HG03039 (cell line): Measurements from ENCODE around the gene GPR22.

Experiments used
- ATAC-seq: cut with Tn5 transposase; IDR thresholded peaks from one replicate; pipeline ENCODE4 v1.9.1; 2021; ENCODE audit warnings: mild to moderate bottlenecking, moderate library complexity; ENCODE audit not compliant: unreplicated experiment

Gene GPR22

GRCh38 chr7:107469929-107470328 is at the start of gene GPR22:
GPR22 (plus strand) TSS chr7:107470057; CDS start chr7:107474061, 4,004 bp downstream.
- no peak for ATAC-seq

GRCh38 chr7:107427462-107427861 is 42.4 kb upstream of the GPR22 start:
- ATAC-seq, result no peak

GRCh38 chr7:107428642-107429041 is 41.2 kb upstream of the GPR22 start:
- no peak for ATAC-seq

GRCh38 chr7:107430057-107430456 is 39.8 kb upstream of the GPR22 start:
- no peak for ATAC-seq

- no peak for ATAC-seq
Observed at GRCh38 chr7:107432261-107432660, 37.6 kb upstream of the GPR22 start.

- ATAC-seq, result no peak
Observed at GRCh38 chr7:107435749-107436148, 34.1 kb upstream of the GPR22 start.

GRCh38 chr7:107439025-107439424 is 30.8 kb upstream of the GPR22 start:
- no peak for ATAC-seq

- no peak for ATAC-seq
Observed at GRCh38 chr7:107441581-107442422, 28.1 kb upstream of the GPR22 start.

GRCh38 chr7:107442678-107443077 is 27.2 kb upstream of the GPR22 start:
- ATAC-seq, result no peak

- no peak for ATAC-seq
Observed at GRCh38 chr7:107446531-107446930, 23.3 kb upstream of the GPR22 start.

- ATAC-seq, result no peak
Observed at GRCh38 chr7:107446988-107447387, 22.9 kb upstream of the GPR22 start.

GRCh38 chr7:107450970-107451369 is 18.9 kb upstream of the GPR22 start:
- ATAC-seq, result no peak

- ATAC-seq, result no peak
Observed at GRCh38 chr7:107453388-107453787, 16.5 kb upstream of the GPR22 start.

GRCh38 chr7:107461938-107462533 is 7.8 kb upstream of the GPR22 start:
- no peak for ATAC-seq

GRCh38 chr7:107463139-107464078 is 6.4 kb upstream of the GPR22 start:
- no peak for ATAC-seq

- ATAC-seq, result no peak
Observed at GRCh38 chr7:107464666-107465226, 5.1 kb upstream of the GPR22 start.

- no peak for ATAC-seq
Observed at GRCh38 chr7:107467972-107468371, 1.9 kb upstream of the GPR22 start.

GRCh38 chr7:107468824-107469223 is 1.0 kb upstream of the GPR22 start:
- no peak for ATAC-seq

GRCh38 chr7:107471292-107472070 is 1.6 kb downstream of the GPR22 start:
- no peak for ATAC-seq

GRCh38 chr7:107472116-107472515 is 2.3 kb downstream of the GPR22 start:
- ATAC-seq, result no peak
